22Rv1 (cell line): ENCODE measurements around the gene CETP.

Experiments
- ZFX ChIP-seq: fragments of 450-650 bp; IDR thresholded peaks from 2 replicates; pipeline ENCODE4 v1.6.1; 2017; ENCODE audit warnings: antibody characterized with exemption, borderline replicate concordance
- TF ChIP-seq, protein P1 (sequence below): fragments of 450-650 bp; IDR thresholded peaks from 2 replicates; pipeline ENCODE4 v1.5.1; 2017; ENCODE audit warnings: mild to moderate bottlenecking

DNA sequence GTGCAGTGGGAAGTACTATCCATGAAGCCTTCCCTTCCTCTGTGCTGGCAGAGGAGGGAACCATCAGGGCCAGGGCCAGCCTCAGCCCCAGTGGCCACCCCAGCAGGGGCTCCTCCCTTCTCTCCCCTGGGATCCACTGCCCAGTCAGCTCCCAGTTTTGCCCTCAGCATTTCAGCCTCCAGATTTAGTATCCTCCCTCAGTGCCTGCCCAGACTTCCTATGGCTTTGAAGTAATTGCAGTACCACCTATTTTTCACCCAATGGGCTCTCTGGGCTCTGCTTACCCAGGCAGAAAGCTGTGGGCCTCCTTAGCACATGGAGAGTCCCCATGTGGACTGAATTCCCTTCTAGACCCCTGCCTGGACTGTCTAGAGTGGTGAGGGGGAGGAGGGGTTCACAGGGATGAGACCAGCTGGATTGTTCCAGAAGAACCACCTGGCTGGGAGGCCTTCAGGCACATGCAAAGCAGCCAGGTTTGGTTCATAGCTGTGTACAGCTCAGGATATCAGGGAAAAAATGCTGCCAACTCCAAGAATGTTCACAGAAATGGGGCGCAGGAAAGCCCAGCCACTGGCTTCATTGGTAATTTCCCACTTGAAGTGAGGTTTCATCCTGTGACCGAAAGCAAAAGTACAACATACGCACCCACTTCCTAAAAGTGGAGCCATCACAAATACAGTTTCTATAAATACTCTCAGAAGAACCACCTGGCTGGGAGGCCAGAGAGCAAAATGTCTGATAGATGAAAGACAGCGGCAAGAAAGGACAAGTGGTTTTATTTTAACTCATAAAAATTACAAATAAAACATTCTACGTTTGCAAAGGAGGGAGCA is 45.0 kb upstream of the CETP start:
- TF ChIP-seq, protein P1, sequence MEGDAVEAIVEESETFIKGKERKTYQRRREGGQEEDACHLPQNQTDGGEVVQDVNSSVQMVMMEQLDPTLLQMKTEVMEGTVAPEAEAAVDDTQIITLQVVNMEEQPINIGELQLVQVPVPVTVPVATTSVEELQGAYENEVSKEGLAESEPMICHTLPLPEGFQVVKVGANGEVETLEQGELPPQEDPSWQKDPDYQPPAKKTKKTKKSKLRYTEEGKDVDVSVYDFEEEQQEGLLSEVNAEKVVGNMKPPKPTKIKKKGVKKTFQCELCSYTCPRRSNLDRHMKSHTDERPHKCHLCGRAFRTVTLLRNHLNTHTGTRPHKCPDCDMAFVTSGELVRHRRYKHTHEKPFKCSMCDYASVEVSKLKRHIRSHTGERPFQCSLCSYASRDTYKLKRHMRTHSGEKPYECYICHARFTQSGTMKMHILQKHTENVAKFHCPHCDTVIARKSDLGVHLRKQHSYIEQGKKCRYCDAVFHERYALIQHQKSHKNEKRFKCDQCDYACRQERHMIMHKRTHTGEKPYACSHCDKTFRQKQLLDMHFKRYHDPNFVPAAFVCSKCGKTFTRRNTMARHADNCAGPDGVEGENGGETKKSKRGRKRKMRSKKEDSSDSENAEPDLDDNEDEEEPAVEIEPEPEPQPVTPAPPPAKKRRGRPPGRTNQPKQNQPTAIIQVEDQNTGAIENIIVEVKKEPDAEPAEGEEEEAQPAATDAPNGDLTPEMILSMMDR, result no peak
- no peak for TF ChIP-seq ZFX
